GM12878 (cell line): ENCODE data around the gene OS9. TPM values are rescaled to one million over a fixed set of nuclear protein-coding genes. Genes with fewer than 3 reads are reported as not detected.

Source experiments
- ATAC-seq: fragments of 200-7000 bp; cut with Tn5 transposase; 3 replicates; pipeline ENCODE4 v1.9.1; 2020; ENCODE audit warnings: mild to moderate bottlenecking, moderate library complexity
- BruUV-seq: library from RNA; stranded (reverse); fragments of 400-500 nt; replicated peaks from 2 replicates; lab custom pipeline; 2021; lab: Mats Ljungman, UMichigan
- CTCF ChIA-PET: fragments of 300-600 bp; sonication (Branson Sonifier 250); formaldehyde crosslinking; extraction: SDS; loops from one replicate; lab custom pipeline; 2021; ENCODE audit warnings: inconsistent platforms; lab: Yijun Ruan, JAX
- POLR2A ChIA-PET: fragments of 350-600 bp; formaldehyde crosslinking; extraction: SDS; loops from one replicate; lab custom pipeline; 2021; ENCODE audit warnings: inconsistent platforms; lab: Charles Lee
- RAD21 ChIA-PET: fragments of 300-600 bp; sonication (Branson Sonifier 250); formaldehyde crosslinking; loops from one replicate; lab custom pipeline; 2023; ENCODE audit warnings: antibody characterized with exemption; ENCODE audit not compliant: unreplicated experiment; lab: Charles Lee
- SMC1A ChIA-PET: fragments of 300-600 bp; sonication (Branson Sonifier 250); formaldehyde crosslinking; loops from one replicate; lab custom pipeline; 2023; ENCODE audit not compliant: unreplicated experiment, uncharacterized antibody; lab: Charles Lee
- DNase-seq: peaks from one replicate; pipeline ENCODE4 v3.0.0-alpha.2; 2011; ENCODE audit warnings: low read depth, low spot score
- FAIRE-seq: peaks from 3 replicates; lab custom pipeline; 2011; peaks lifted over from hg19 to GRCh38; lab: Jason Lieb, UNC
- H2AFZ ChIP-seq: 2 replicates; pipeline ENCODE4 v1.6.0; 2011; ENCODE audit warnings: low read depth, low read length, control low read depth; ENCODE audit not compliant: control insufficient read depth
- H3K27ac ChIP-seq: 2 replicates; pipeline ENCODE4 v1.5.1; 2011; ENCODE audit warnings: control low read depth; ENCODE audit not compliant: control insufficient read depth, insufficient read depth
- H3K27me3 ChIP-seq, 2 experiments: replicated peaks in 1 of 2; 2 replicates each; pipeline versions ENCODE4 v1.6.0 to v1.6.1; 2011; ENCODE audit warnings: low read length in 1 of 2; ENCODE audit not compliant: control insufficient read depth in 2 of 2, insufficient read depth in 2 of 2
- H3K36me3 ChIP-seq, 2 experiments: 2 replicates each; pipeline ENCODE4 v1.5.1; 2011; ENCODE audit warnings: low read length in 1 of 2; ENCODE audit not compliant: control insufficient read depth in 2 of 2, insufficient read depth in 2 of 2
- H3K4me1 ChIP-seq: 2 replicates; pipeline ENCODE4 v1.6.1; 2011; ENCODE audit warnings: mild to moderate bottlenecking, low read length, moderate library complexity, mixed read lengths; ENCODE audit not compliant: control insufficient read depth, insufficient read depth
- H3K4me2 ChIP-seq: 2 replicates; pipeline ENCODE4 v1.6.0; 2011; ENCODE audit warnings: control low read depth; ENCODE audit not compliant: control insufficient read depth, insufficient read depth
- H3K4me3 ChIP-seq: fragments of 200-600 bp; sonication (generic); 2 replicates; pipeline ENCODE4 v1.5.1; 2016
- H3K79me2 ChIP-seq: 2 replicates; pipeline ENCODE4 v1.6.0; 2011; ENCODE audit warnings: low read length; ENCODE audit not compliant: control insufficient read depth, insufficient read depth
- H3K9ac ChIP-seq: 2 replicates; pipeline ENCODE4 v1.8.0; 2011; ENCODE audit warnings: low read length, control low read depth, mixed read lengths; ENCODE audit not compliant: control insufficient read depth, insufficient read depth
- H3K9me3 ChIP-seq: replicated peaks from 3 replicates; pipeline ENCODE4 v1.5.1; 2011; ENCODE audit warnings: mild to moderate bottlenecking, low read length; ENCODE audit not compliant: control insufficient read depth, insufficient read depth
- H4K20me1 ChIP-seq: 2 replicates; pipeline ENCODE4 v1.6.0; 2011; ENCODE audit not compliant: control insufficient read depth, insufficient read depth
- BRCA1 ChIP-seq: IDR thresholded peaks from 2 replicates; pipeline ENCODE4 v1.6.1; 2011; ENCODE audit warnings: low read depth, low read length, improper control_type of control experiment
- CBX3 ChIP-seq: fragments of 200-600 bp; sonication (generic); IDR thresholded peaks from 2 replicates; pipeline ENCODE4 v1.6.1; 2016; ENCODE audit warnings: low read depth, borderline replicate concordance
- CEBPB ChIP-seq, 2 experiments: fragments of 150-350 bp in 1 of 2; IDR thresholded peaks; 2 replicates each; pipeline ENCODE4 v1.6.1; 2012 to 2014; ENCODE audit warnings: low read depth in 2 of 2, low read length in 2 of 2, borderline replicate concordance in 1 of 2, inconsistent platforms in 1 of 2
- GABPA ChIP-seq: IDR thresholded peaks from 2 replicates; pipeline ENCODE4 v1.6.1; 2014; ENCODE audit warnings: antibody characterized with exemption, low read depth, mild to moderate bottlenecking, inconsistent platforms
- HDAC6 ChIP-seq: fragments of 200-600 bp; sonication (generic); IDR thresholded peaks from one replicate; pipeline ENCODE4 v1.8.0; 2017; ENCODE audit warnings: antibody characterized with exemption; ENCODE audit not compliant: unreplicated experiment
- IKZF1 ChIP-seq: fragments of 450-650 bp; conservative IDR thresholded peaks from 2 replicates; pipeline ENCODE4 v1.6.1; 2017; ENCODE audit warnings: antibody characterized with exemption, mild to moderate bottlenecking
- RB1 ChIP-seq: fragments of 450-650 bp; formaldehyde crosslinking; IDR thresholded peaks from 2 replicates; pipeline ENCODE4 v1.6.1; 2017; ENCODE audit warnings: mild to moderate bottlenecking, borderline replicate concordance
- RBBP5 ChIP-seq: fragments of 200-600 bp; sonication (generic); conservative IDR thresholded peaks from 2 replicates; pipeline ENCODE4 v1.6.1; 2016
- SMARCA5 ChIP-seq: fragments of 450-650 bp; IDR thresholded peaks from 2 replicates; pipeline ENCODE4 v1.6.1; 2017; ENCODE audit warnings: mild to moderate bottlenecking
- TCF12 ChIP-seq: IDR thresholded peaks from 2 replicates; pipeline ENCODE4 v1.6.1; 2011; ENCODE audit warnings: low read depth, mild to moderate bottlenecking, low read length
- TCF3 ChIP-seq: IDR thresholded peaks from 2 replicates; pipeline ENCODE4 v1.6.1; 2012; ENCODE audit warnings: low read depth, mild to moderate bottlenecking, low read length, borderline replicate concordance; ENCODE audit not compliant: insufficient read depth
- ZNF207 ChIP-seq: fragments of 450-650 bp; IDR thresholded peaks from 2 replicates; pipeline ENCODE4 v1.6.1; 2014; ENCODE audit warnings: antibody characterized with exemption, mild to moderate bottlenecking, borderline replicate concordance
- whole genome bisulfite sequencing: methylation state at CpG from one replicate; pipeline ENCODE4 v1.1.6; 2016; ENCODE audit warnings: low lambda C conversion rate; ENCODE audit not compliant: insufficient replicate concordance, insufficient coverage; ENCODE audit errors: missing lambda C conversion rate; 5-methylcytosine and 5-hydroxymethylcytosine counted together
- in situ Hi-C: fragments of 300-500 bp; cut with MboI; formaldehyde crosslinking; loops from 9 replicates; pipeline ENCODE4 v1.14.3; 2018; ENCODE audit warnings: mixed read lengths
- intact Hi-C: fragments of 100-400 bp; cut with micrococcal nuclease; formaldehyde crosslinking; loops from one replicate; pipeline ENCODE4 v1.14.2; 2022; ENCODE audit not compliant: unreplicated experiment
- polyA plus RNA-seq, 11 experiments: library from polyadenylated mRNA; depleted of rRNA in 4 of 11; unstranded in 6 of 11; stranded (reverse) in 5 of 11; fragments of >200 nt; fragmentation: Nextera tagmentation in 4 of 11; fragmentation: Illumina TruSeq in 1 of 11; extraction: Ambion mirVana in 4 of 11; extraction: Trizol in 1 of 11; gene quantifications; 1 replicate in 1 of 11; 2 replicates in 10 of 11; pipeline versions ENCODE4 v1.2.1 to v1.2.3, GENCODE V29; 2011 to 2016; ENCODE audit warnings: inconsistent platforms in 2 of 11, missing spikeins in 2 of 11, low read depth in 1 of 11
- total RNA-seq, 4 experiments: library from RNA; depleted of rRNA in 3 of 4; stranded (reverse); fragments of >200 nt in 3 of 4; fragmentation: Illumina TruSeq in 1 of 4; extraction: Trizol in 1 of 4; gene quantifications; 2 replicates each; pipeline versions ENCODE4 v1.2.1 to v1.2.3, GENCODE V29; 2013 to 2021
- TF ChIP-seq, protein P1 (sequence below): fragments of 450-650 bp; IDR thresholded peaks from 2 replicates; pipeline ENCODE4 v1.6.1; 2018; ENCODE audit warnings: mild to moderate bottlenecking, low read depth, moderate library complexity; ENCODE audit not compliant: partially characterized antibody
- TF ChIP-seq, protein P2 (sequence below): fragments of 150-350 bp; IDR thresholded peaks from 2 replicates; pipeline ENCODE4 v1.6.1; 2016; ENCODE audit warnings: low read depth, low read length
- TF ChIP-seq, protein P3 (sequence below): fragments of 450-650 bp; IDR thresholded peaks from 2 replicates; pipeline ENCODE4 v1.6.1; 2017; ENCODE audit warnings: borderline replicate concordance

OS9 gene
- total and polyA plus RNA-seq, 10 of the 15 experiments (the other 5 are each of a cell fraction or from before 2014, with no cell fraction given), result 5.2 to 106 (median 79.1) TPM

DNA sequence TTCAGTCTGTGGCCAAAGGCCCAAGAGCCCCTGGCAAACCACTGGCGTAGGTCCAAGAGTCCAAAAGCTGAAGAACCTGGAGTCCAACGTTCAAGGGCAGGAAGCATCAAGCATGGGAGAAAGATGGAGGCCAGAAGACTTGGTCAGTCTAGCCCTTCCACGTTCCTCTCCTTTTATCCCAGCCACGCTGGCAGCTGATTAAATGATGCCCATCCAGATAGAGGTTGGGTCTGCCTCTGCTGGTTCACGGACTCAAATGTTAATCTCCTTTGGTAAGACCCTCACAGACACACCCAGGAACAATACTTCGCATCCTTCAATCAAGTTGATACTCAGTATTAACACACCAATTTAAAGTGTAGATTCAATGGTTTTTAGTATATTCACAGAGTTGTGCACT lies 21.1 kb upstream of the OS9 start:
- Histone ChIP-seq H3K36me3 (no peaks in the 10 kb centered on the region), H3K79me2 (no peaks in the 10 kb centered on the region), H3K27me3 (no peaks in the 10 kb centered on the region; a peak in 1 of 4 replicates), H3K4me1 (no peaks in the 10 kb centered on the region), H3K4me3 (no peak overlapping the region), H2AFZ (no peak overlapping the region), H3K9ac (no peak overlapping the region), H3K4me2 (no peak overlapping the region), H3K27ac (no peak overlapping the region), H3K9me3 (no peaks in the 10 kb centered on the region), H4K20me1 (no peaks in the 10 kb centered on the region)
- ChIA-PET SMC1A (interaction anchor here (0.7 kb wide), 1 partner anchor 69 kb away, joined by 3 read pairs; no protein-coding TSS in a partner anchor), RAD21 (no interaction called here), CTCF (no interaction called here), POLR2A (no interaction called here)
- DNase-seq (no peak), FAIRE-seq (no peak), ATAC-seq (no peak)
- in situ Hi-C loops (no loop called here), intact Hi-C loops (no loop called here)
- BruUV-seq, result no TSS peak
- 30% methylated on average over 6 of the region's 6 CpGs for WGBS
- TF ChIP-seq IKZF1 (no peak), GABPA (no peak), TCF3 (no peak), CEBPB (IDR thresholded peaks at IDR 0.05; ENCODE audit: borderline replicate concordance in 1 of 2, low read depth in 2 of 2, low read length in 2 of 2) (no peak), SMARCA5 (no peak), RBBP5 (no peak), HDAC6 (no peak), TCF12 (no peak), RB1 (no peak), ZNF207 (no peak), CBX3 (no peak), BRCA1 (no peak)
- TF ChIP-seq, protein P1, sequence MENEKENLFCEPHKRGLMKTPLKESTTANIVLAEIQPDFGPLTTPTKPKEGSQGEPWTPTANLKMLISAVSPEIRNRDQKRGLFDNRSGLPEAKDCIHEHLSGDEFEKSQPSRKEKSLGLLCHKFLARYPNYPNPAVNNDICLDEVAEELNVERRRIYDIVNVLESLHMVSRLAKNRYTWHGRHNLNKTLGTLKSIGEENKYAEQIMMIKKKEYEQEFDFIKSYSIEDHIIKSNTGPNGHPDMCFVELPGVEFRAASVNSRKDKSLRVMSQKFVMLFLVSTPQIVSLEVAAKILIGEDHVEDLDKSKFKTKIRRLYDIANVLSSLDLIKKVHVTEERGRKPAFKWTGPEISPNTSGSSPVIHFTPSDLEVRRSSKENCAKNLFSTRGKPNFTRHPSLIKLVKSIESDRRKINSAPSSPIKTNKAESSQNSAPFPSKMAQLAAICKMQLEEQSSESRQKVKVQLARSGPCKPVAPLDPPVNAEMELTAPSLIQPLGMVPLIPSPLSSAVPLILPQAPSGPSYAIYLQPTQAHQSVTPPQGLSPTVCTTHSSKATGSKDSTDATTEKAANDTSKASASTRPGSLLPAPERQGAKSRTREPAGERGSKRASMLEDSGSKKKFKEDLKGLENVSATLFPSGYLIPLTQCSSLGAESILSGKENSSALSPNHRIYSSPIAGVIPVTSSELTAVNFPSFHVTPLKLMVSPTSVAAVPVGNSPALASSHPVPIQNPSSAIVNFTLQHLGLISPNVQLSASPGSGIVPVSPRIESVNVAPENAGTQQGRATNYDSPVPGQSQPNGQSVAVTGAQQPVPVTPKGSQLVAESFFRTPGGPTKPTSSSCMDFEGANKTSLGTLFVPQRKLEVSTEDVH, result no peak
- TF ChIP-seq, protein P2, sequence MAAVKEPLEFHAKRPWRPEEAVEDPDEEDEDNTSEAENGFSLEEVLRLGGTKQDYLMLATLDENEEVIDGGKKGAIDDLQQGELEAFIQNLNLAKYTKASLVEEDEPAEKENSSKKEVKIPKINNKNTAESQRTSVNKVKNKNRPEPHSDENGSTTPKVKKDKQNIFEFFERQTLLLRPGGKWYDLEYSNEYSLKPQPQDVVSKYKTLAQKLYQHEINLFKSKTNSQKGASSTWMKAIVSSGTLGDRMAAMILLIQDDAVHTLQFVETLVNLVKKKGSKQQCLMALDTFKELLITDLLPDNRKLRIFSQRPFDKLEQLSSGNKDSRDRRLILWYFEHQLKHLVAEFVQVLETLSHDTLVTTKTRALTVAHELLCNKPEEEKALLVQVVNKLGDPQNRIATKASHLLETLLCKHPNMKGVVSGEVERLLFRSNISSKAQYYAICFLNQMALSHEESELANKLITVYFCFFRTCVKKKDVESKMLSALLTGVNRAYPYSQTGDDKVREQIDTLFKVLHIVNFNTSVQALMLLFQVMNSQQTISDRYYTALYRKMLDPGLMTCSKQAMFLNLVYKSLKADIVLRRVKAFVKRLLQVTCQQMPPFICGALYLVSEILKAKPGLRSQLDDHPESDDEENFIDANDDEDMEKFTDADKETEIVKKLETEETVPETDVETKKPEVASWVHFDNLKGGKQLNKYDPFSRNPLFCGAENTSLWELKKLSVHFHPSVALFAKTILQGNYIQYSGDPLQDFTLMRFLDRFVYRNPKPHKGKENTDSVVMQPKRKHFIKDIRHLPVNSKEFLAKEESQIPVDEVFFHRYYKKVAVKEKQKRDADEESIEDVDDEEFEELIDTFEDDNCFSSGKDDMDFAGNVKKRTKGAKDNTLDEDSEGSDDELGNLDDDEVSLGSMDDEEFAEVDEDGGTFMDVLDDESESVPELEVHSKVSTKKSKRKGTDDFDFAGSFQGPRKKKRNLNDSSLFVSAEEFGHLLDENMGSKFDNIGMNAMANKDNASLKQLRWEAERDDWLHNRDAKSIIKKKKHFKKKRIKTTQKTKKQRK, result no peak
- TF ChIP-seq, protein P3, sequence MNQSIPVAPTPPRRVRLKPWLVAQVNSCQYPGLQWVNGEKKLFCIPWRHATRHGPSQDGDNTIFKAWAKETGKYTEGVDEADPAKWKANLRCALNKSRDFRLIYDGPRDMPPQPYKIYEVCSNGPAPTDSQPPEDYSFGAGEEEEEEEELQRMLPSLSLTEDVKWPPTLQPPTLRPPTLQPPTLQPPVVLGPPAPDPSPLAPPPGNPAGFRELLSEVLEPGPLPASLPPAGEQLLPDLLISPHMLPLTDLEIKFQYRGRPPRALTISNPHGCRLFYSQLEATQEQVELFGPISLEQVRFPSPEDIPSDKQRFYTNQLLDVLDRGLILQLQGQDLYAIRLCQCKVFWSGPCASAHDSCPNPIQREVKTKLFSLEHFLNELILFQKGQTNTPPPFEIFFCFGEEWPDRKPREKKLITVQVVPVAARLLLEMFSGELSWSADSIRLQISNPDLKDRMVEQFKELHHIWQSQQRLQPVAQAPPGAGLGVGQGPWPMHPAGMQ, result no peak
